GM21381 (cell line): Measurements from ENCODE around the gene RAB26.
"Not testable (repeated sequence)": the region's sequence is repeated elsewhere in the genome, so short reads cannot be mapped to it uniquely, and the experiment has no call there.

Experiments used
- ATAC-seq: cut with Tn5 transposase; IDR thresholded peaks from one replicate; pipeline ENCODE4 v1.9.1; 2021; ENCODE audit warnings: mild to moderate bottlenecking, moderate library complexity; ENCODE audit not compliant: unreplicated experiment

The RAB26 gene, protein sequence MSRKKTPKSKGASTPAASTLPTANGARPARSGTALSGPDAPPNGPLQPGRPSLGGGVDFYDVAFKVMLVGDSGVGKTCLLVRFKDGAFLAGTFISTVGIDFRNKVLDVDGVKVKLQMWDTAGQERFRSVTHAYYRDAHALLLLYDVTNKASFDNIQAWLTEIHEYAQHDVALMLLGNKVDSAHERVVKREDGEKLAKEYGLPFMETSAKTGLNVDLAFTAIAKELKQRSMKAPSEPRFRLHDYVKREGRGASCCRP

DNA sequence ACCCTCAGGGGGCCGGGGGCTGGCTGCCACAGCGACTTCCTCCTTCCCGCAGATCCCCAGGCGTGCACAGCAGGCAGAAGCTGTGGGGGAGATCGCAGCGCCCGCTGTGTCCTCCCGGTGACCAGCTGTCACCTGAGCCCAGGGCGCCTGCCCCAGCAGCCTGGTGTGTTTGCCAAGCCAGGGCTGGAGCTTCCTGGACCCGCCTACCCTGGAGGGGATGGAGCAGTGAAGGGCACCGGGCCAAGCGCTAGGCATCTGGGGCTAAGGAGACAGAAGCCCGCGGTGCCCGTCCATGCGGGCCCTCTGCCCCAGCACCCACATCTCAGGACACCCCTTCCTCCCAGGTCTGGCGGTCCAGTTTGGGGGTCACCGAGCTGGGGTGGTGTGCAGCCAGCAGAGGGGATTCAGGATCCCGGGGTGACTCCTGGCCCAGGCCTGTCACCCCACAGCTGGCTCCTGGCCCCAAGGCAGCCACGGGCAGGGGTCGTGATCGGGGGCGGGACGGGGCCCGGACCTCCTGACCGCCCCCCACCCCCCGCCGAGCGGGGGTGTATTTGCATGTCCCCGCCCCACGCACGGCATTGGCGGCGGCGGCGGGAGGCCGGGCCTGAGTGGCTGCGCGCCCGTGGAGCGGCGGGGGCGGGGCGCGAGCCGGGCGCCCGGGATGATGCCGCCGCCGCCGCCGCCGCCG lies at the start of gene RAB26:
Gene RAB26, plus strand, starts transcription at position 645 of the 691 bp plus-strand sequence. CDS start 159 bp downstream, outside the sequence.
- ATAC-seq, result no peak

DNA sequence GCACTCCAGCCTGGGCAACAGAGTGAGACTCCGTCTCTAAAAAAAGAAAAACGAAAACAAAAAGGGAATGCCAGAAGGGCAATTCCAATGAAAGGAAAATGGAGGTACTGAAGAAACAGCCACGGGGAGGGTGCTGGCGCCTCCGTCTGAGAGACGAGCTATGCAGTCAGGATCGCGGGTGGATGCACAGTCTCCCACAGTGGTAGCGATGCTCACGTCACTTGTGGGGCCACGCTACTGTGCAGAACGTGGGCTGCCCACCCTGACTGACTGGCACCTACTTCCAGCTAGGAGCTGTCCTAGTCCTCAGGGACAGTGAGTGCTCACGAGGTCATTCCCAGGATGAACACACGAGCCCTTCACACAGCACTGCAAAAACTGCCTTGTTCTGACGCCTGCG lies 46.8 kb upstream of the RAB26 start:
- not testable (repeated sequence) for ATAC-seq

DNA sequence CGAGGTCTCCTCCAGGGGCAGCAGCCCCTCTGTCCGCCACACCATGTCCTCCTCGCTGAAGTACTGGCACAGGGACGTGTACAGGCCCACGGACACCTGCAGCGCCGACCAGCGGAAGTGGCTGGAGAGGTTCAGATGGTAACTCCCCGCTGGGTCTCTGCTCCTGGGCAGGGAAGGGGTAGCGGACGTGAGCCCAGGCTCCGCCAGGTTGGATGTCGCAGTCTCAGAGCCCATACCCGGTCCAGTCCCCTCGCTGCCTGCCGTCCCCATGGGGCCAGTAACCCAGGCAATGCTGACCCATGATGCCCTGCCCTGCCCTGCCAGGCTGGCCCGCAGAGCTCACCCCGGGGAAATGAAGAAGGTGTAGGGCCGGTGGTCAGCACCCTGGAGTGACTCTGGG lies 46.0 kb upstream of the RAB26 start:
- no peak for ATAC-seq

DNA sequence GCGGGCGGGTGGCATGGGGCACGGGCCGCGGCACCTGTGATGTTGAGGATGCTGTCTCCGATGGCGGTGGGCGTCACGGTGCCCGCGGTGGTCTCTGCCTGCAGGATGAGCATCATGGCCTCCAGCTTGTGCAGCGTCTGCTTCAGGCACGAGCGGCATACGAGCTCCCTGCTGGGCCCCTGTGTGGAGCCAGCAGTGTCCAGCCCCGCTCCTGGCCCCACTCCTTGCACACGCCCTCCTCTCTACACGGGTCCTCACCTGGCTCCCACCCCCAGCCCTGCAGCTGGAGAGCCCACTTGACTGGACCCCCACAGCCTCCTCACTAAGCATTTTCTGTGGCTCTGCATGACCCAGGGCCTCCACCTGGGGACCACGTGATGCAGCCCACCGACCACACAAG lies 44.0 kb upstream of the RAB26 start:
- ATAC-seq, result not testable (repeated sequence)

DNA sequence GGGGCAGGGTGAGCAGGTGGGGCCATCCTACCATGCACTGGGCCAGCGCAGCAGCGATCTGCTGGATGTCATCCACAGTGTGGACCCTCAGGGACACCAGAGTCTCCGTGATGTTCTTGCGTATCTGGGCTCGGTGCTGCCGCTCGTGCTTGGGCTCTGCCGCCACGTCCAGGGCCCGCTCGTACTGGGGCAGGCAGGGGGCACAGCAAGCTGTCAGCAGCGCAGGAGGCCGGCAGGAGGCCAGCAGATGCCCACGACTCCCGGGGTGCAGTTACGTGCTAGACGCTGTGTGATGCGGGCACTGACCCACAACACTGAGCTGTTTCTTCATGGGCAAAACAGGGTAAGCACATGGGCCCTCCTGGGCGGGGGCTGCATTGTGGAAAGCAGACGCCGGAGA lies 43.1 kb upstream of the RAB26 start:
- ATAC-seq, result not testable (repeated sequence)

DNA sequence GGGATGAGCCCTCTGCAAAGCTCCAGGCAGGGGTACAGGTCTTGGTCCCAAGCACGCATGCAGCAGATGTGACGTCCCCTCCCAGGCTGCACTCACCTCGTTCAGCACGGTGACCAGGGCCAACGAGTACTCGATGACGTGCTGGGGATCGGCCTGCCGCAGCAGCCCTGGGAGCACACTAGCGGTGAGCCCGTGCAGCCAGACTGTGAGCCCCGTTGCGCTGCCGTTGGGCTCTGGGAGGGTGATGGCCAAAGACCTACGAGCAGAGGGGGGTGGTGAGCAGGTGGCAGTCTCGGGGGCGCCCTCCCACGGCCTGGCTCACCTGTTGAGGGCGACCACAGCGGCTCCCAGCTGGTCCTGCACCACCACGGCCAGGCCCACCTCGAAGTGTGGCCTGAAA lies 42.7 kb upstream of the RAB26 start:
- not testable (repeated sequence) for ATAC-seq

DNA sequence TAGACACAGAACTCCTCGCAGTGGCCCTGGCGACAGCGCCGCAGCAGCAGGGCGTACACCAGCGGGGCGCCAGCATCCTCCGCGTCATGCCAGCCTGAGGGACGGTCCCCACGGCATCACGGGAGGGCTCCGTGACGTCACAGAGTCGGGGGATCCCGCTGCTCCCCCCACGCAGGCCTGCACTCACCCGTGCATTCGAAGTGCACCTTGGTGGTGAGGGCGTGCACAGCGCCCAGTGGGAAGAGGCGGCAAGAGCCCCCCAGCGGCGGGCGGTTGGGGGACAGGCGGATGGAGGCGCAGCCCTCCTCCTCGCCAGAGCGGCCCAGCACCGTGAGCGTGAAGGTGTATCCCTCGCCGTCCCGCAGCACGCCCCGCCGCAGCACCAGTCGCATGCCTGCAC lies 42.2 kb upstream of the RAB26 start:
- ATAC-seq, result not testable (repeated sequence)

DNA sequence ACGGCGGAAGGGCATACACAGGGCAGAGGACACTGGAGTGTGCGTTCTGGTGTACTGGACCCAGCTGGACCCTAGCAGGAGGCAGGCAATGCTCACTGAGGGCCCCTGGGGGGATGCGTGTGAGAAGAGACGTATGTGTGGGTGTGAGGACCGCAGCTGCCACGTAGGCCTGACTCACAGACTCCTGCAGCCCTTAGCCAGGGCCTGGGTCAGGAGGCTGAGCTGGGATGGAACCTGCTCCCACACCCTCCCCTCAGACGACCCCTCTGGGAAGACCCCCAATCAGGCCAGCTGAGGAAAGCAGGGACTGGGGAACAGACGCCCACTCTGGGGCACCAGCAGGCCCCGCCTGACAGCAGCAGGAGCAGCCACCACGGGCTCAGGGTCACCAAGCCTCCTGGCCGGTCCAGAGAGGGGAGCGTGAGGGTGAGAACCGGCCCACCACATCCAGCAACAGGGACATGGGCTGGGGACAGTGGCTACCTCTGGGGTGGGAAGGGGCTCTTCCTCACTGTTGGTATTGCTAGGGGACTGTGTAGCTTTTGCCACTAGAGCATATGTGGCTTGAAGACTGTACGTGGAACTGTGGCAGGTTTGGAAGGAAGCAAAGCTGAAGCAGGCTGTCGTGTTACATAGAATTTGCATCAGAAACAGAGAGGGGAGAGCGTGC lies 41.2 kb upstream of the RAB26 start:
- not testable (repeated sequence) for ATAC-seq

DNA sequence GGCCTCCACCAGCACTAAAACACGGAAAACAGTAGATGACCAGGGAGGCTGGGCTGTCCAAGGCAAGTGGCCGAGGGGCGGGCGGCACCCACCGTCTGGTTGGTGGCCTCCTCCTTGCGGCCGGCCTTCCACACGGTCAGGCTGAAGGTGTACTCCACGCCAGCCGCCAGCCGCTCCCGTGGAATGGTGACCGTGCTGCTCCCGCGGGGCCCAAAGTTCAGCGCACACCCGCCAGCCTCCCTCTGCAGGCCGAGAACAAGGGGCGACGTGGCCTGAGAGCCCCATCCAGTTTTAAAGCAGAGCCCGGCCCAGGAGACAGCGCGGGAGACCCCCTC lies 40.7 kb upstream of the RAB26 start:
- ATAC-seq, result not testable (repeated sequence)

DNA sequence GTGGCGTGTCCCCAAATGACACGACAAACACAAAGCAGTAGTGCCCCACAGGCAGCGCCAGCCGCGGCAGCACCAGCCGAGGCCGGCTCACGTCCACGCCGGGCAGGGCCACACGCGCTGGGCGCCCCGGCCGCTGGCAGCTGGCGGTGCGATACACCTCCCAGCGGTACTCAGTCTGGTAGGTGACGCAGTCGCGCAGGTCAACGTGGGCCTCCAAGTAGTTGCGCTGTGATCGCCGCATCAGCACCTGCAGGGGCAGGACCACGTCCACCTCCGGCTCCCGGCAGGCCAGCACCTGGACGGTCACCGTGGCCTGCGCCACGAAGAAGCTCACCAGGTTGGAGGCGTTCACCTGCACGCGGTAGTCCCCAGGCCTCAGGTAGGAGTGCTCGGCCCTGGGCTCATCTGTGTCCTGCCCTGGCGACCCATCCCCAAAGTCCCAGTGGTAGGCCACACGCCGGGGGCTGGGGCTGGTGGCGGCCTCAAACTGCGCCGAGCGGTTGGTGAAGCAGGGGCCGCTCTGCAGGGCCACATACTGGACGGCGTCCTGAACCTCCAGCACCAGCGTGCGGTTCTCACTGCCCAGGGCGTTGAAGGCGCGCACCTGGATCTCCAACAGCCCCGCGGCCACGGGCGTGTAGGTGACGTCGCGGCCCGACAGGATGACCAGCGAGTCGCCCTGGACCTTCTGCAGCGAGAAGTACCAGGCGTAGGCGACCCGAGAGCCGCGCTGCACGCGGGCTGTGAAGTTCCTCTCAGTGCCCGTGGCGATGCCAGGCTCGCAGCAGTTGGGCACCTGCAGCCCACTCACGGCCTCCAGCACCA lies 39.8 kb upstream of the RAB26 start:
- not testable (repeated sequence) for ATAC-seq

DNA sequence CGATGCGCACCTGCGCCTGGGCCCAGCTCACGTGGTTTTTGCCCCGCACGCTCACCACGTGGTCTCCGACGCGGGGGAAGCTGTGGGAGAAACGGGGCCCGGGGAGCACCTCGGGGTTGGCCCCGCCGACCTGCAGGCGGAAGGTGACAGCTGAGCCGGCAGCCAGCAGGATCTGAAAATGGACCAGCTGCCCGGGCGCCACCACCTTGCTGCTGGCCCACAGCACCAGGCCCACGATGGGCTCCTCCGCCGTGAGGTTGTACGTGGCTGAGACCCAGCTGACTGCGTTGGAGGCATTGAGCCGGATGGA lies 39.2 kb upstream of the RAB26 start:
- ATAC-seq, result not testable (repeated sequence)

DNA sequence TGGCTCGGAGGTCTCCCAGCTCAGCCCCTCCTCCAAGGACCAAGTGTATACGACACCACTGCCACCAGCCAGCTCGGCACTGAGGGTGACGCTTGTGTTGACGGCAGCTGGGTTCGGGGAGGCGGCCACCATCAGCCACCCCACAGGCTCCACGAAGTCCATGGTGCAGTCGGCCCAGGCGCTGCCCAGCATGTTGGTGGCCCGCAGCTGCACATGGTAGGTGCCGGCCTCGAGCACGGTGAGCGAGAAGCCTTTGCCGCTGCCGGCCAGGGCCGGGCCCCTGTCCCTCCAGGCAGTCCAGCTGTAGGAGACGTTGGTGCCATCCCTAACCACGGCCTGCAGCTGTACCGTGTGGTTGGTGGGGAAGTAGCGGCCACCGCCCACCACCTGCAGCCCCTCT lies 38.6 kb upstream of the RAB26 start:
- ATAC-seq, result not testable (repeated sequence)

DNA sequence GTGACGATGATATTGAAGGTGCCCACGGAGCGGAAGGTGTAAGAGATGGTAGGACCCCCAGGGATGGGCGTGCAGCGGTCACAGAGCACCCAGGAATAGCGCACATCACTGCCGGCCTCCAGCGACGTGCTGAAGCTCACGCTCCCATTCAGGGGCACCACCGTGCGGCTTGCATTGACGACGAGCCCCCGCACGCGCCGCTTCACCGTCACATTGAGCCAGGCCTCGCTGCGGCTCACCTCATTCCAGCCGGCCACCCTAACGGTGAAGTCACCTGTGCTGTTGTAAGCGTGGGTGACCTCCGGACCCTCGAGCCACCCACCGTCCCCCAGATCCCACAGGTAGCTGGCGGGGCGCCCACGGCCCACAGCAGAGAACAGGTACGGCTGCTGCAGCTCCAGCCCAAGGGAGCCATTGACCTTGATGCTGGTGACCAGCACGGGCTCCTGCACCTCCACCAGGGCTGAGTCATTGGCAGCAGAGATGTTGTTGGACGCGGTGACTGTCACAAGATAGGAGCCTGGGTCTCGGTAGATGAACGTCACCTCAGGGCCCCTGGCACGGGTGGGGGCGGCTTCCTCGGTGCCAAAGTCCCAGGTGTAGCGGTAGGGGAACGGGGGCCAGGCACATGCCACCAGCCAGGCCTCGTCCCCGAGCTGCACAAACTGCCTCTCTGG lies 38.0 kb upstream of the RAB26 start:
- ATAC-seq, result not testable (repeated sequence)

DNA sequence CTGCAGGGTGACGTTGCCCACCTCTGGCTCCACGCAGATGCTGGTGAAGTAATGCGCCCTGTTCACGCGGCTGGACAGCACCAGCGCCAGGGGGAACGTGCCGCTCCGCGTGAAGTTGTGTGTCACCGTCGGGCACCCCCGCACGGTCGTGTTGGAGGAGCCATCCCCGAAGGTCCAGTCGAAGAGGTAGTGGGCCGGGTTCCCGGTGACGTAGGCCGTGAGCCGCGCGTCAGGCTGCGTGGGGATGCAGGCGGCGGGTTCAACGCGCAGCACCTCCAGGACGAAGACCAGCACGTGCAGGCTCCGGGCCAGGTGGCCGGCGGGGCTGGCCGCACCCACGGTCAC lies 37.4 kb upstream of the RAB26 start:
- ATAC-seq, result not testable (repeated sequence)

DNA sequence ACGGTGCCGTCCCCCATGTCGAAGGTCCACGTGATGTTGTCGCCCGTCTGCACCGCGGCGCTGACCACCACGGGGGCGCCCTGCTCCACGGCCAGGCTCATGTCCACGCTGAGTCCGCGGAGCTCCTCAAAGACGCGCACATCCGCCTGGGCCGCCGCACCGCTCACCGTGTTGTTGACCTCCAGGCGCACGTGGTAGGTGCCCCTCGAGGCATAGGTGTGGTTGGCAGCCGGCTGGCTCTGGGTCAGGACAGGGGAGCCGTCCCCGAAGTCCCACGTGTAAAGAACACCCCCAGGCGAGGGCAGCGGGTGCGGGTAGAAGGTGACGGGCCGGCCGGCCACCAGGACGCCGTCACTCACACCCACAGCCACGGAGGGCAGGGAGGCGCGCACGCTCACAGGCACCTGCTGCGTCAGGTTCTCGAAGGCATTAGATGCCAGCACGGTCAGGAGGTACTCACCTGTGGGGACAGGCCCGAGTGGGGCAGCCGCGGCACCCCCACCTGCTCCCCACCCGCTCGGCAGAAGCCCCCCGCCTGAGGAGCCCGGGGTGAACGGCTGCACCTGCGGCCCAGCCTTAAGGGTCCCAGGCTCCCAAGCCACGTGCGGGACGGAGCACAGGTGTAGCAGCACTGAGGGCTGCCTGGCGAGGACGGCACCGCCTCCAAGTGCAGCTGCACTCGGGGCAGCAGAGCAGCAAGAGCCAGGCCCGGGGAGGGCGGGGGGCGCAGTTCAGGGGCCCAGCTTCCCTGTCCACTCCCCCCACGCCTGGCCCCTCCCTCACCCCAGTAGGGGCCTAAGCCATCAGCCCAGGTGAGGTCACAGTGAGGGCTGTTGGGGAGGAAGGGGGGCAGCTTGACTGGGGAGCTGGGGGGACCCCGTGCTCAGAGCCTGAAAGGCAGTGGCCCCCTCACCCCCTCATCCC lies 36.8 kb upstream of the RAB26 start:
- not testable (repeated sequence) for ATAC-seq

DNA sequence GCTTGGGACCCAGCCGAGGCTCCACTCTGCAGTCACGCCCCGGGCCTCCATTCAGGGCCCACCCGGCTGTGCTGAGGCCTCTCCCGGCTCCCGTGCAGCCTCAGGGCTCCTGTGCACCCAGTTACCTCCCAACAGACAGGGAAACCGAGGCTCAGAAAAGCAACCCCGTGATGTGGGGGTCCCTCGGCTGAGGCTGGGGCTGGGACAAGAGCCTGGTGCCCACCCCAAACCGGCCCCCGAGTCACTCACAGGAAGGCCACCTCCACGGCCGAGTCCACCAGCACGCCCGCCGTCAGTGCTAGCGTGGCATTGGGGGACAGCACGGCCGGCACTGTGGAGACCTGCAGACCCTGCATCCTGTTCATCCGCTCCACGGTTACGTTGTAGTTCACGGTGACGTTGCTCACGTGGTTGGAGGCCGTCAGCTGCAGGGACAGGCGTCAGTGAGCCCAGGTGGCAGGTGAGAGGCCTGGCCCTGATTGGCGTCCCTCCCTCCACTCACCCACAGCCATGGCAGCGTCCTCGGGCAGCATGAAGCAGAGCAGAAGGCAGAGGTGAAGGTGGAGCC lies 35.8 kb upstream of the RAB26 start:
- not testable (repeated sequence) for ATAC-seq

DNA sequence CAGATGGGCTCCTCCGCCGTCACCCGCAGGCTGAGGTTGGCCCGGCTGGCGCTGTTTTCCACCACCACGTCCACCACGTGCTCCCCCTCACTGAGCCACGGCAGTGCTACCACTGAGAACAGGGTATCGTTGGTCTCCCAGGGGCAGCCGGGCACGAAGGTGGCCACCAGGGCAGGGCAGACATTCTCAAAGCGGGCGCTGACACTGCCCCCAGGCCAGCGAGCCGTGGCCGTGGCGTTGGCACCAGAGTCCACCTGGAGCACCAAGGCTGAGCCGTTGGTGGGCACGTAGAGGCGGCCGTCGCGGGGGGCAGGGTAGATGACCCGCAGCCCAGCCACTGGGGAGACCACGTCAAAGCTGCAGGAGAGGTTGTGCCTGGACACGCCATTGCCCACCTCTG lies 34.2 kb upstream of the RAB26 start:
- not testable (repeated sequence) for ATAC-seq

DNA sequence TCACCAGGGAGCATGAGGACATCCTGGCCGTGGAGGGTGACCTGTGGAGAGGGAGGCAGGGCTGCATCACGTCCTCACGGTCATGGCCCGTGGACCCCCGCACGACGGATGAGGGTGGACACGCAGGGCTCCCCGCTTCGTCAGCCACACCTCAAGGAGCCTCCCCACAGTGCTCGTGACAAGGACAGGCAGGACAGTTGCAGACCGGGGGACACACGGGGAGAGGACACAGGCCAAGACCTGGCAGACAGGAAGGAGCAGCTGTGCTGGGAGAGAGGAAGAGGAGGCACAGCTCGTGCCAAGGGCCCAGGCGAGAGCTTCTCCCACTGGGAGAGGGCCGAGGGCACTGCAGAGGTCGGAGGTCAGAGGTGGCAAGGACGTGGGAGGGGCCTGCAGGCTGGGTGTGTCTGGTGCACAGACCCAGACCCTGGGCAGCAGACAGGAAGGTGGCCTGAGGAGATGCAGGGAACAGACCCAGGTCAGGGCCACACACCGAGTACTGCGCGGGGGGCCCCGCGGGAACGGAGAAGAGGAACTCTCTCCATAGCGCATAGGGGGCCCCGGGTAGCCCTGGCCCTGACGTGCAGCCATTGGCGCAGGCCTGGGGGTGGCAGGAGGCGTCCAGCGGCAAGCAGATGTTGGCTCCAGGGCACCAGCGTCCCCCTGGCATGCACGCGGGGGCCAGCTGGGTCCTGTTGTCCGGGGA lies 33.4 kb upstream of the RAB26 start:
- not testable (repeated sequence) for ATAC-seq

DNA sequence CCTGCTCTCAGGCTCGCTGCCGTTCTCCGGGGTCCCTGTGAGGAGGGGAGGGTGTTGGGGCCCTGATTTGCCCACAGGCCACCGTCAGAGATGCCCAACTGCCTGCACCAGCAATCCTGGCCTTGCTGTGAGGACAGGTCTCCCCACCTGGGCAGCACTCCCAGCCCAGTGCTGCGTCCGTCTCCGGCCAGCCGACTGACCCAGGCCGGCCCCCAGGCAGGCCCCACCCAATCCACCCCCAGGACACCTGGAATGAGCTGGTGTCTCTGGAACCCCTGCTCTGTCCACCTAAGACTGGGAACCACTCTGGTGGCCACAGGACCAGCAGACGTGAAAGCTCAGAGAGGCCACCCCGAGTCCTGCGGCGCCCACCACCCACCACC lies 32.8 kb upstream of the RAB26 start:
- no peak for ATAC-seq
